Natural killer cell (primary cell): Measurements from ENCODE around the gene TIMM13. TPM values are rescaled to one million over a fixed set of nuclear protein-coding genes. Genes with fewer than 3 reads are reported as not detected.

Experiments used
- ATAC-seq, 3 donors: fragments of 150-1000 bp in 2 of 3; fragments of 200-7000 bp in 1 of 3; cut with Tn5 transposase; 1 replicate in 1 of 3; 2 replicates in 2 of 3; pipeline ENCODE4 v1.10.0; 2021; ENCODE audit warnings: mild to moderate bottlenecking in 2 of 3, moderate library complexity in 2 of 3
- DNase-seq, 2 donors: peaks; one replicate each; pipeline versions ENCODE4 v3.0.0 to v3.0.0-alpha.2; 2013 to 2021; ENCODE audit warnings: mixed read lengths in 1 of 2
- H3K27ac ChIP-seq: one replicate; pipeline ENCODE4 v1.5.1; 2013; ENCODE audit warnings: mild to moderate bottlenecking, low read length
- H3K27me3 ChIP-seq: one replicate; pipeline ENCODE4 v1.6.1; 2013; ENCODE audit warnings: low read length; ENCODE audit not compliant: control insufficient read depth, insufficient read depth
- H3K36me3 ChIP-seq: one replicate; pipeline ENCODE4 v1.6.1; 2013; ENCODE audit warnings: low read length; ENCODE audit not compliant: control insufficient read depth, insufficient read depth
- H3K4me1 ChIP-seq: one replicate; pipeline ENCODE4 v1.6.1; 2013; ENCODE audit warnings: low read length; ENCODE audit not compliant: control insufficient read depth, insufficient read depth
- H3K4me3 ChIP-seq: one replicate; pipeline ENCODE4 v1.5.1; 2013; ENCODE audit warnings: low read length
- H3K9me3 ChIP-seq: one replicate; pipeline ENCODE4 v1.6.1; 2013; ENCODE audit warnings: low read length; ENCODE audit not compliant: control insufficient read depth, insufficient read depth
- H3K27ac Mint-ChIP-seq, 2 donors: one replicate each; pipeline ENCODE4 v1.8.0; 2022; ENCODE audit warnings: mild to moderate bottlenecking in 2 of 2, mixed read lengths in 2 of 2, moderate library complexity in 1 of 2
- H3K27me3 Mint-ChIP-seq, 2 donors: one replicate each; pipeline ENCODE4 v1.8.0; 2022; ENCODE audit warnings: low read depth in 2 of 2, mixed read lengths in 2 of 2
- H3K36me3 Mint-ChIP-seq: one replicate; pipeline ENCODE4 v1.8.0; 2022; ENCODE audit warnings: mixed read lengths
- H3K4me1 Mint-ChIP-seq, 2 donors: one replicate each; pipeline ENCODE4 v1.8.0; 2022; ENCODE audit warnings: mixed read lengths in 2 of 2
- H3K4me3 Mint-ChIP-seq: one replicate; pipeline ENCODE4 v1.8.0; 2022; ENCODE audit warnings: mild to moderate bottlenecking, moderate library complexity, mixed read lengths
- H3K9me3 Mint-ChIP-seq, 2 donors: one replicate each; pipeline ENCODE4 v1.8.0; 2022; ENCODE audit warnings: mixed read lengths in 2 of 2
- WGBS: methylation state at CpG from one replicate; pipeline ENCODE4 v1.1.7; 2013; ENCODE audit warnings: missing lambda C conversion rate; ENCODE audit not compliant: insufficient coverage; 5-methylcytosine and 5-hydroxymethylcytosine counted together
- intact Hi-C: fragments of 100-400 bp; cut with micrococcal nuclease; formaldehyde crosslinking; loops from one replicate; pipeline ENCODE4 v1.14.2; 2022
- total RNA-seq, 4 donors: library from RNA; stranded (reverse); fragments of 120-200 nt in 1 of 4; gene quantifications; one replicate each; pipeline versions ENCODE4 v1.2.3 to v1.2.4, GENCODE V29; 2013 to 2022
- TF ChIP-seq, protein P1 (sequence below): fragments of 200-600 bp; IDR thresholded peaks from one replicate; pipeline ENCODE4 v1.8.0; 2022; ENCODE audit warnings: antibody characterized with exemption

Gene TIMM13
- total RNA-seq, 3 donors from 2014 or later (not counting 1 experiment from before 2014, with no cell fraction given), result 24.7 to 30.4 (median 25.1) TPM

DNA sequence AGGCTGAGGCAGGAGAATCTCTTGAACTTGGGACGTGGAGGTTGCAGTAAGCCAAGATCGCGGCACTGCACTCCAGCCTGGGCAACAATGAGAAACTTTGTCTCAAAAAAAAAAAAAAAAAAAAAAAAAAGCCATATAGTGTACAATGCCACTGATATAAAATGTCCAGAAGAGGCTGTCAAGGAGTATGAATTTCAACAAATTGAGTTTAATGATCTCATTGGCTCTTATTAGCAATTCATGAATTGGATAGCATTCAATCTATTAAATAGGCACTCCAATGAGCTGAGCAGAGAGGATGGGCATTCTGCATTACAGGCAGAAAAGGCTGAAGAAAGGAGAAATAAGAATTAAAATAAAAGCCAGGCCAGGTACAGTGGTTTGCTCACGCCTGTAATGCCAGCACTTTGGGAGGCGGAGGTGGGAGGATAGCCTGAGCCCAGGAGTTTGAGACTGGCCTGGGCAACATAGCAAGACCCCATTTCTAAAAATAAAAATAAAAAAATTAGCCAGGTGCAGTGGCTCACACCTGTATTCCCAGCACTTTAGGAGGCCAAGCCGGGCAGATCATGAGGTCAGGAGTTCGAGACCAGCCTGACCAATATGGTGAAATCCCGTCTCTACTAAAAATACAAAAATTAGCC is 30.1 kb upstream of the TIMM13 start:
- peaks cover 0 to 34% of the 10 kb centered on the region in 2 donors for H3K4me1 Mint-ChIP-seq
- Histone ChIP-seq H3K9me3 (no peaks in the 10 kb centered on the region), H3K36me3 (no peaks in the 10 kb centered on the region), H3K4me1 (peaks cover 30% of the 10 kb centered on the region), H3K27ac (peak overlapping the region; percentile 36), H3K27me3 (peaks cover 3% of the 10 kb centered on the region), H3K4me3 (no peak overlapping the region)
- no peaks in the 10 kb centered on the region for H3K9me3 Mint-ChIP-seq
- peaks cover 0 to 6% of the 10 kb centered on the region in 2 donors for H3K27me3 Mint-ChIP-seq
- WGBS, result 94% methylated on average over 8 of the region's 8 CpGs
- intact Hi-C loops, result loop anchor here (1.0 kb wide), 1 partner anchor 30 kb away; the partner anchor contains the start of gene TIMM13
- DNase-seq (no peak), ATAC-seq (no peak)
- no peaks in the 10 kb centered on the region for H3K36me3 Mint-ChIP-seq
- TF ChIP-seq, protein P1, sequence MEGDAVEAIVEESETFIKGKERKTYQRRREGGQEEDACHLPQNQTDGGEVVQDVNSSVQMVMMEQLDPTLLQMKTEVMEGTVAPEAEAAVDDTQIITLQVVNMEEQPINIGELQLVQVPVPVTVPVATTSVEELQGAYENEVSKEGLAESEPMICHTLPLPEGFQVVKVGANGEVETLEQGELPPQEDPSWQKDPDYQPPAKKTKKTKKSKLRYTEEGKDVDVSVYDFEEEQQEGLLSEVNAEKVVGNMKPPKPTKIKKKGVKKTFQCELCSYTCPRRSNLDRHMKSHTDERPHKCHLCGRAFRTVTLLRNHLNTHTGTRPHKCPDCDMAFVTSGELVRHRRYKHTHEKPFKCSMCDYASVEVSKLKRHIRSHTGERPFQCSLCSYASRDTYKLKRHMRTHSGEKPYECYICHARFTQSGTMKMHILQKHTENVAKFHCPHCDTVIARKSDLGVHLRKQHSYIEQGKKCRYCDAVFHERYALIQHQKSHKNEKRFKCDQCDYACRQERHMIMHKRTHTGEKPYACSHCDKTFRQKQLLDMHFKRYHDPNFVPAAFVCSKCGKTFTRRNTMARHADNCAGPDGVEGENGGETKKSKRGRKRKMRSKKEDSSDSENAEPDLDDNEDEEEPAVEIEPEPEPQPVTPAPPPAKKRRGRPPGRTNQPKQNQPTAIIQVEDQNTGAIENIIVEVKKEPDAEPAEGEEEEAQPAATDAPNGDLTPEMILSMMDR, result no peak
- peak overlapping the region; percentile 84 to 91 for H3K27ac Mint-ChIP-seq
- peak overlapping the region; percentile 79 for H3K4me3 Mint-ChIP-seq

DNA sequence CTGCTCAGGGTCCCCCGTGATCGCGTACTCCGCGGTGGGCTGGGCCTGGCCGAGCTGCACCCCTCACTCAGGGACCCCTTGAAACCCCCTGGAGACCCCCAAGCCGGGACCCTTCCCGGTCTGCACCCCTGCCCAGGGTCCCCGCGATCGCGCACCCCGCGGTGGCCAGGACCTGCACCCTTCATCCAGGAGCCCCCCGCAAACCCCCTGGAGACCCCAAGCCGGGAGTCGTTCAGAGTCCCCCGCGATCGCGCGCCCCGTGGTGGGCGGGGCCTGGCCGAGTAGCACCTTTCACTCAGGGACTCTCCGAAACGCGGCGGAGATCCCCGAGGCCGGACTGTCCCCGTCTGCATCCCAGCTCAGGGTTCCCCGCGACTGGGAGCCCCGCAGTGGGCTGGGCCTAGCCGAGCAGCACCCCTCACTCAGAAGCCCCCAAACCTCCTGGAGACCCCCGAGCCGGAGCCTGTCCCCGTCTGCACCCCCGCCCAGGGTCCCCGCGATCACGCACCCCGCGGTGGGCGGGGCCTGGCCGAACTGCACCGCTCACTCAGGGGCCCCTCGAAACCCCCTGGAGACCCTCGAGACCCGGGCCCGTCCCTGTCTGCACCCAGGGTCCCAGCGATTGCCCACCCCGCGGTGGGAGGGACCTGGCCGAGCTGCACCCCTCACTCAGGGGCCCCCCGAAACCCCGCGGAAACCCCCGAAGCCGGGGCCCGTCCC is 28.6 kb upstream of the TIMM13 start:
- DNase-seq, result peak; percentile 74 to 82
- Mint-ChIP-seq H3K36me3 (no peaks in the 10 kb centered on the region), H3K4me3 (peak overlapping the region; percentile 84), H3K27me3 (no peaks in the 10 kb centered on the region), H3K27ac (peak overlapping the region; percentile 84 to 91), H3K4me1 (peaks cover 0 to 21% of the 10 kb centered on the region in 2 donors), H3K9me3 (no peaks in the 10 kb centered on the region)
- under 1% methylated on average over 62 of the region's 62 CpGs for WGBS
- Histone ChIP-seq H3K27me3 (no peaks in the 10 kb centered on the region), H3K27ac (peak overlapping the region; percentile 23), H3K36me3 (no peaks in the 10 kb centered on the region), H3K9me3 (no peaks in the 10 kb centered on the region), H3K4me3 (peak overlapping the region; percentile 53), H3K4me1 (peaks cover 18% of the 10 kb centered on the region)
- peak; percentile 81 to 85 (median 85) for ATAC-seq
- TF ChIP-seq, protein P1, result no peak
- intact Hi-C loops, result no loop called here

DNA sequence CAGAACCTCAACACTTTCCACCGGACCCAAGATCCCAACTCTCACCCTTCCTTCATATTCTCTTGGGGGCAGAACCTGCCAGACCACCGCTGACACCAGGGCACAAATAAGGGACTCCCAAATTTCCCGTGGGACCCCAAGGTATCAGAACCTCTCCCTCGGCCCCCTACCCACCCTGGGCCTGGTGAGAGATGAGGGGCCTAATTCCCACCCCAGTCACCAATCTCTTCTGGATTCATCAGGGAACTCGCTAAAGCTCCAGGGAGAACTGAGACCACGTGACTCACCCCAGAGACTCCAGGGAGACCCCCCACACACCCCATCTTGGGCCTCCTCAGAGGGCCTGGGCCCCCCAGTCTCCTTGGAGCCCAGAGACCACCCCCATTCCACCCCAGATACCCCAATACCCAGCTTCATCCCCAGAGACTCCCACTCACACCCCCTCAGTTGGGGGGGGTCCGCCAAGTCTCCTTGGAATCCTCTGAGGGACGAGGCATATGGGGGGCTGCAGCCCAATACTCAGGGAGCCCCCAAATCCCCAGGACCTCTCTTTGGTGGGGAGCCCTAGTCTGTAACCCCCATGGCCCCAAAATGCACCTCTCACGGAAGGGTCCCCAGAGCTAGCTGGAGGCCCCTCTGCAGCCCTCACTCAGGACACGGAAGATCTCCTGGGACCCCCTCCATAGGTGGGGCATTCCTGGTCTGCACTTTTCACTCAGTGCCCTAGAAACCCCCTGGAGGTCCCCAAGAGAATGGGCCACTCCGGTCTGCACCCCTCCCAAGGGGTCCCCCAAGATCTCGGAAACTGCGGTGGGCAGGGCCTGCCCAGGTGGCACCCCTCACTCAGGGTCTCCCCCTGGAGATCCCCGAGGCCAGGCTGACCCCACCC is 27.8 kb upstream of the TIMM13 start:
- ATAC-seq (no peak), DNase-seq (no peak)
- TF ChIP-seq, protein P1, result no peak
- H3K4me1 ChIP-seq, result peaks cover 18% of the 10 kb centered on the region
- H3K27ac ChIP-seq, result peak overlapping the region; percentile 23
- Mint-ChIP-seq H3K4me1 (peaks cover 0 to 20% of the 10 kb centered on the region in 2 donors), H3K36me3 (no peaks in the 10 kb centered on the region), H3K27me3 (no peaks in the 10 kb centered on the region), H3K4me3 (peak overlapping the region; percentile 78), H3K9me3 (no peaks in the 10 kb centered on the region), H3K27ac (peak overlapping the region; percentile 84 to 91)
- H3K9me3 ChIP-seq, result no peaks in the 10 kb centered on the region
- 68% methylated on average over 14 of the region's 14 CpGs for WGBS
- H3K27me3 ChIP-seq, result no peaks in the 10 kb centered on the region
- intact Hi-C loops, result no loop called here
- H3K4me3 ChIP-seq, result peak overlapping the region; percentile 53
- H3K36me3 ChIP-seq, result no peaks in the 10 kb centered on the region
